Calu3 (cell line): ENCODE data around the gene FAM131B. TPM values are rescaled to one million over a fixed set of nuclear protein-coding genes. Genes with fewer than 3 reads are reported as not detected.
"Not testable (repeated sequence)": the region's sequence is repeated elsewhere in the genome, so short reads cannot be mapped to it uniquely, and the experiment has no call there.

ENCODE experiments used
- BruUV-seq: library from RNA; stranded (reverse); fragments of 400-500 nt; replicated peaks from 2 replicates; lab custom pipeline; 2021; lab: Mats Ljungman, UMichigan
- CTCF ChIA-PET: fragments of 300-600 bp; sonication (Branson Sonifier 250); formaldehyde crosslinking; loops from one replicate; lab custom pipeline; 2022; ENCODE audit warnings: antibody characterized with exemption; lab: Charles Lee
- DNase-seq: peaks from one replicate; pipeline ENCODE4 v3.0.0; 2022
- H3K27ac Mint-ChIP-seq: one replicate; pipeline ENCODE4 v1.8.0; 2022; ENCODE audit warnings: mixed read lengths; ENCODE audit not compliant: unreplicated experiment
- H3K27me3 Mint-ChIP-seq: one replicate; pipeline ENCODE4 v1.8.0; 2022; ENCODE audit warnings: mixed read lengths; ENCODE audit not compliant: unreplicated experiment
- H3K36me3 Mint-ChIP-seq: one replicate; pipeline ENCODE4 v1.8.0; 2022; ENCODE audit warnings: mild to moderate bottlenecking, moderate library complexity, mixed read lengths; ENCODE audit not compliant: insufficient read depth, unreplicated experiment
- H3K4me1 Mint-ChIP-seq: one replicate; pipeline ENCODE4 v1.8.0; 2022; ENCODE audit warnings: mild to moderate bottlenecking, low read depth, mixed read lengths; ENCODE audit not compliant: unreplicated experiment
- H3K4me3 Mint-ChIP-seq: one replicate; pipeline ENCODE4 v1.8.0; 2022; ENCODE audit warnings: mild to moderate bottlenecking, low read depth, moderate library complexity, mixed read lengths; ENCODE audit not compliant: unreplicated experiment
- H3K9me3 Mint-ChIP-seq: one replicate; pipeline ENCODE4 v1.8.0; 2022; ENCODE audit warnings: low read depth, mixed read lengths; ENCODE audit not compliant: unreplicated experiment
- intact Hi-C: fragments of 100-400 bp; cut with micrococcal nuclease; formaldehyde crosslinking; loops from one replicate; pipeline ENCODE4 v1.10.0; 2022; ENCODE audit not compliant: unreplicated experiment
- total RNA-seq: library from RNA; stranded (reverse); gene quantifications from 2 replicates; pipeline ENCODE4 v1.2.3, GENCODE V29; 2022
- TF ChIP-seq, protein P1 (sequence below): fragments of 200-600 bp; IDR thresholded peaks from one replicate; pipeline ENCODE4 v1.8.0; 2022; ENCODE audit warnings: antibody characterized with exemption; ENCODE audit not compliant: unreplicated experiment

Gene FAM131B
- total RNA-seq, 1 experiment from 2014 or later = 0.19 TPM

- no peaks in the 10 kb centered on the region for H3K9me3 Mint-ChIP-seq
- DNase-seq = no peak
- H3K36me3 Mint-ChIP-seq = peaks cover 27% of the 10 kb centered on the region
- intact Hi-C loops = no loop called here
- peaks cover 20% of the 10 kb centered on the region for H3K4me1 Mint-ChIP-seq
- no TSS peak for BruUV-seq
- H3K27me3 Mint-ChIP-seq = no peaks in the 10 kb centered on the region
- CTCF ChIA-PET = no interaction called here
- H3K27ac Mint-ChIP-seq = no peak overlapping the region
- no peak overlapping the region for H3K4me3 Mint-ChIP-seq
- TF ChIP-seq, protein P1, sequence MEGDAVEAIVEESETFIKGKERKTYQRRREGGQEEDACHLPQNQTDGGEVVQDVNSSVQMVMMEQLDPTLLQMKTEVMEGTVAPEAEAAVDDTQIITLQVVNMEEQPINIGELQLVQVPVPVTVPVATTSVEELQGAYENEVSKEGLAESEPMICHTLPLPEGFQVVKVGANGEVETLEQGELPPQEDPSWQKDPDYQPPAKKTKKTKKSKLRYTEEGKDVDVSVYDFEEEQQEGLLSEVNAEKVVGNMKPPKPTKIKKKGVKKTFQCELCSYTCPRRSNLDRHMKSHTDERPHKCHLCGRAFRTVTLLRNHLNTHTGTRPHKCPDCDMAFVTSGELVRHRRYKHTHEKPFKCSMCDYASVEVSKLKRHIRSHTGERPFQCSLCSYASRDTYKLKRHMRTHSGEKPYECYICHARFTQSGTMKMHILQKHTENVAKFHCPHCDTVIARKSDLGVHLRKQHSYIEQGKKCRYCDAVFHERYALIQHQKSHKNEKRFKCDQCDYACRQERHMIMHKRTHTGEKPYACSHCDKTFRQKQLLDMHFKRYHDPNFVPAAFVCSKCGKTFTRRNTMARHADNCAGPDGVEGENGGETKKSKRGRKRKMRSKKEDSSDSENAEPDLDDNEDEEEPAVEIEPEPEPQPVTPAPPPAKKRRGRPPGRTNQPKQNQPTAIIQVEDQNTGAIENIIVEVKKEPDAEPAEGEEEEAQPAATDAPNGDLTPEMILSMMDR = no peak
Observed at GRCh38 chr7:143405173-143406001, 42.9 kb upstream of the FAM131B start.

GRCh38 chr7:143402233-143402632 lies 39.7 kb upstream of the FAM131B start:
- H3K9me3 Mint-ChIP-seq, DNase-seq, intact Hi-C loops, H3K4me1 Mint-ChIP-seq, H3K27me3 Mint-ChIP-seq, H3K27ac Mint-ChIP-seq, H3K4me3 Mint-ChIP-seq, BruUV-seq: not testable (repeated sequence)
- peaks cover 14% of the 10 kb centered on the region for H3K36me3 Mint-ChIP-seq
- CTCF ChIA-PET = interaction anchor here (1.0 to 1.4 kb wide), 2 partner anchors 9 to 22 kb away, joined by 3 read pairs; no protein-coding TSS in a partner anchor

DNA sequence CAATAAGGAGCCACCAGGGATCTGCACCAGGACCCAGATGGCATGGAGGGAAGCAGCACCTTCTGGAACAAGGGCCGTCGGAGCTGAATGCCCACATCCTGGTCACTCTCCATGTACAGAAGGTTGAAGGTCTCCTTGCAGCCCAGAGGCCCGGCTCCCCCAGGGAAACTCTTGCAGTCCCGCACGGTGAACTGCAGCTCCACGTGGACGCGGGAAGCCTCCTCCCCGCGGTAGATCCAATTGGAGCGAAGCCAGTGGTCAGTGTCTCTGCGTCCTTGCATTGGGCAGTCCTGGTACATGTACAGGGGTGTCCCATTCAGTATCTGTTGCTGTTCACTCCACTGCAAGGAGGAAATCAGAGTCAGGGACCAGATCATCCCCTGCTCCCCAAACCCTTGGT lies 38.8 kb upstream of the FAM131B start:
- H3K9me3 Mint-ChIP-seq = no peaks in the 10 kb centered on the region
- H3K4me1 Mint-ChIP-seq = no peaks in the 10 kb centered on the region
- TF ChIP-seq, protein P1 = no peak
- no peaks in the 10 kb centered on the region for H3K27me3 Mint-ChIP-seq
- CTCF ChIA-PET = interaction anchor here (1.4 kb wide), 1 partner anchor 8 kb away, joined by 3 read pairs; no protein-coding TSS in a partner anchor
- H3K27ac Mint-ChIP-seq = no peak overlapping the region
- peaks cover 14% of the 10 kb centered on the region for H3K36me3 Mint-ChIP-seq
- DNase-seq = no peak
- H3K4me3 Mint-ChIP-seq = no peak overlapping the region
- no TSS peak for BruUV-seq
- intact Hi-C loops = no loop called here

- intact Hi-C loops = no loop called here
- TF ChIP-seq, protein P1 = no peak
- DNase-seq = no peak
- no TSS peak for BruUV-seq
- Mint-ChIP-seq H3K4me3 (no peak overlapping the region), H3K9me3 (no peaks in the 10 kb centered on the region), H3K4me1 (no peaks in the 10 kb centered on the region), H3K27ac (no peak overlapping the region), H3K36me3 (peaks cover 22% of the 10 kb centered on the region), H3K27me3 (no peaks in the 10 kb centered on the region)
- CTCF ChIA-PET = no interaction called here
Observed at GRCh38 chr7:143399642-143400041, 37.1 kb upstream of the FAM131B start.

- no peak for DNase-seq
- no peaks in the 10 kb centered on the region for H3K27me3 Mint-ChIP-seq
- intact Hi-C loops = no loop called here
- BruUV-seq = no TSS peak
- H3K36me3 Mint-ChIP-seq = peaks cover 22% of the 10 kb centered on the region
- no peaks in the 10 kb centered on the region for H3K4me1 Mint-ChIP-seq
- no peaks in the 10 kb centered on the region for H3K9me3 Mint-ChIP-seq
- CTCF ChIA-PET = no interaction called here
- TF ChIP-seq, protein P1 = no peak
- no peak overlapping the region for H3K27ac Mint-ChIP-seq
- H3K4me3 Mint-ChIP-seq = no peak overlapping the region
Observed at GRCh38 chr7:143399151-143399550, 36.6 kb upstream of the FAM131B start.
